ENCODE results near the gene PSMD2.

Gene PSMD2

DNA sequence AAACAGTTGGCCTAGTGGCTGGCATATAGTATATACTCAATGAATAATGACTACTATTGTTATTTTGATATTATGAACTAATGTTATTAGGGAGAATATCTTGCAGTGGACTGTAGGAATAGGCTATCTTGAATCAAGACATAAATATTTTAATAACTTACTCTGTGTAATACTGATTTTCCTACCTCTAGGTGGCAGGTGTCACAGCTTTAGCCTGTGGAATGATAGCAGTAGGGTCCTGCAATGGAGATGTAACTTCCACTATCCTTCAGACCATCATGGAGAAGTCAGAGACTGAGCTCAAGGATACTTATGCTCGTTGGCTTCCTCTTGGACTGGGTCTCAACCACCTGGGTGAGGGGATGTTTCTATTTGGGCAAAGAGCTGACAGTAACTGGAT is 6.5 kb downstream of the PSMD2 start:
- no peak overlapping the region for H3K4me3 ChIP-seq (ENCODE audit: low read depth, low read length)
- TF ChIP-seq CTCF (IDR thresholded peaks at IDR 0.05; ENCODE audit: low read depth, low read length, missing control alignments), result peak; percentile 58
- no peak for DNase-seq (ENCODE audit: low read depth)
- in situ Hi-C loops (cut with HindIII; ENCODE audit: low sequenced_read_pairs), result no loop called here

GRCh38 chr3:184306341-184306972 is 7.4 kb downstream of the PSMD2 start:
- no peak for DNase-seq (ENCODE audit: low read depth)
- H3K4me3 ChIP-seq (ENCODE audit: low read depth, low read length), result no peak overlapping the region
- TF ChIP-seq CTCF (IDR thresholded peaks at IDR 0.05; ENCODE audit: low read depth, low read length, missing control alignments), result no peak
- in situ Hi-C loops (cut with HindIII; ENCODE audit: low sequenced_read_pairs), result no loop called here

- no peak overlapping the region for H3K4me3 ChIP-seq (ENCODE audit: low read depth, low read length)
- no peak for TF ChIP-seq CTCF (IDR thresholded peaks at IDR 0.05; ENCODE audit: low read depth, low read length, missing control alignments)
- in situ Hi-C loops (cut with HindIII; ENCODE audit: low sequenced_read_pairs), result no loop called here
- DNase-seq (ENCODE audit: low read depth), result no peak
Measured at GRCh38 chr3:184307915-184308314, 8.9 kb downstream of the PSMD2 start.

- TF ChIP-seq CTCF (IDR thresholded peaks at IDR 0.05; ENCODE audit: low read depth, low read length, missing control alignments), result no peak
- in situ Hi-C loops (cut with HindIII; ENCODE audit: low sequenced_read_pairs), result no loop called here
- no peak for DNase-seq (ENCODE audit: low read depth)
- H3K4me3 ChIP-seq (ENCODE audit: low read depth, low read length), result no peak overlapping the region
Measured at GRCh38 chr3:184308744-184309143, 9.7 kb downstream of the PSMD2 start.

- no peak overlapping the region for H3K4me3 ChIP-seq (ENCODE audit: low read depth, low read length)
- TF ChIP-seq CTCF (IDR thresholded peaks at IDR 0.05; ENCODE audit: low read depth, low read length, missing control alignments), result no peak
- in situ Hi-C loops (cut with HindIII; ENCODE audit: low sequenced_read_pairs), result no loop called here
- DNase-seq (ENCODE audit: low read depth), result no peak
Measured at GRCh38 chr3:184311633-184312032, 12.6 kb downstream of the PSMD2 start.

DNA sequence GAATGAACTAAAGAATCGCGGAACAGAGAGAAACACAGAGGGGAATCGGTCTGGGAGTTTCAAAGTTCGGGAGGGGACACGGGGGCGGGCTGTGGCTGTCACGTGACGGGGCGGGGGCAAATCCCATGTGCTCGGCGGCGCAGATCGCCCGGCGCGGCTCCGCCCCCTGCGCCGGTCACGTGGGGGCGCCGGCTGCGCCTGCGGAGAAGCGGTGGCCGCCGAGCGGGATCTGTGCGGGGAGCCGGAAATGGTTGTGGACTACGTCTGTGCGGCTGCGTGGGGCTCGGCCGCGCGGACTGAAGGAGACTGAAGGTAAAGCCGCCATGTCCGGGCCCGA is 15.3 kb downstream of the PSMD2 start, which contains the start of gene EIF4G1:
Gene EIF4G1 (plus strand): TSS at position 244 of the 337 bp plus-strand sequence. CDS start 1,191 bp downstream, outside the sequence.
- in situ Hi-C loops (cut with HindIII; ENCODE audit: low sequenced_read_pairs), result no loop called here
- DNase-seq (ENCODE audit: low read depth), result peak; percentile 85
- H3K4me3 ChIP-seq (ENCODE audit: low read depth, low read length), result peak within 1 kb of the TSS; percentile 93
- no peak for TF ChIP-seq CTCF (IDR thresholded peaks at IDR 0.05; ENCODE audit: low read depth, low read length, missing control alignments)
